LNCAP (cell line): ENCODE results near the gene CARD10.

ENCODE experiments used
- CTCF ChIP-seq: fragments of 450-650 bp; IDR thresholded peaks from 2 replicates; pipeline ENCODE4 v1.5.1; 2017; ENCODE audit warnings: mild to moderate bottlenecking

CARD10 gene

GRCh38 chr22:37505565-37505964 is 13.7 kb downstream of the CARD10 start:
- no peak for TF ChIP-seq CTCF

GRCh38 chr22:37504964-37505363 is 14.3 kb downstream of the CARD10 start:
- no peak for TF ChIP-seq CTCF

GRCh38 chr22:37503850-37504249 is 15.4 kb downstream of the CARD10 start:
- TF ChIP-seq CTCF = no peak

GRCh38 chr22:37503183-37503683 is 16.0 kb downstream of the CARD10 start:
- no peak for TF ChIP-seq CTCF

- TF ChIP-seq CTCF = no peak
Observed at GRCh38 chr22:37502342-37503182, 16.7 kb downstream of the CARD10 start.

GRCh38 chr22:37501610-37502341 is 17.4 kb downstream of the CARD10 start:
- TF ChIP-seq CTCF = no peak

GRCh38 chr22:37500745-37501609 is 18.2 kb downstream of the CARD10 start:
- no peak for TF ChIP-seq CTCF
